Measurements from ENCODE around the gene CEACAM5.

Gene CEACAM5

GRCh38 chr19:41705393-41706174, 2.8 kb upstream of the CEACAM5 start (continued):
- TF ChIP-seq ZNF704 (tag by site-specific recombination; IDR thresholded peaks at IDR 0.05) (no peak), ZNF830 (tag by site-specific recombination; IDR thresholded peaks at IDR 0.05; ENCODE audit: low read depth) (no peak), ZNF521 (tag by site-specific recombination; IDR thresholded peaks at IDR 0.05) (no peak), REPIN1 (tag by site-specific recombination; IDR thresholded peaks at IDR 0.05; ENCODE audit: low read depth) (no peak), GLIS1 (tag by site-specific recombination; IDR thresholded peaks at IDR 0.05) (peak; percentile 25; the same call in 1 of the 2 replicates), ZNF529 (tag by site-specific recombination; IDR thresholded peaks at IDR 0.05; ENCODE audit: insufficient replicate concordance) (no peak), ZNF626 (tag by site-specific recombination; IDR thresholded peaks at IDR 0.05) (no peak), SALL2 (tag by site-specific recombination; IDR thresholded peaks at IDR 0.05; ENCODE audit: borderline replicate concordance) (no peak), ZSCAN30 (tag by site-specific recombination; IDR thresholded peaks at IDR 0.05) (no peak), ZNF366 (tag by site-specific recombination; conservative IDR thresholded peaks at IDR 0.05) (no peak)
- TF ChIP-seq, protein P1, sequence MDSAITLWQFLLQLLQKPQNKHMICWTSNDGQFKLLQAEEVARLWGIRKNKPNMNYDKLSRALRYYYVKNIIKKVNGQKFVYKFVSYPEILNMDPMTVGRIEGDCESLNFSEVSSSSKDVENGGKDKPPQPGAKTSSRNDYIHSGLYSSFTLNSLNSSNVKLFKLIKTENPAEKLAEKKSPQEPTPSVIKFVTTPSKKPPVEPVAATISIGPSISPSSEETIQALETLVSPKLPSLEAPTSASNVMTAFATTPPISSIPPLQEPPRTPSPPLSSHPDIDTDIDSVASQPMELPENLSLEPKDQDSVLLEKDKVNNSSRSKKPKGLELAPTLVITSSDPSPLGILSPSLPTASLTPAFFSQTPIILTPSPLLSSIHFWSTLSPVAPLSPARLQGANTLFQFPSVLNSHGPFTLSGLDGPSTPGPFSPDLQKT (IDR thresholded peaks at IDR 0.05; ENCODE audit: borderline replicate concordance, low read depth, low read length), result no peak

- ChIA-PET POLR2A (no interaction called here), CTCF (interaction anchor here (0.5 to 5.3 kb wide), 113 partner anchors 9 to 1549 kb away, joined by 3 to 121 read pairs (median 5); partner anchors contain the start of genes CEACAM3, CEACAM6, CEACAM7 and DMAC2)
- Histone ChIP-seq H3K27ac (ENCODE audit: extremely low read depth, low read depth, low read length) (no peak overlapping the region), H3K4me3 (ENCODE audit: low read depth, low read length) (peak overlapping the region; percentile 30), H3K4me1 (ENCODE audit: control insufficient read depth, insufficient read depth, low read length) (peaks cover 2% of the 10 kb centered on the region; the same call in 1 of the 2 replicates), H3K36me3 (ENCODE audit: control insufficient read depth in 2 of 2, insufficient read depth in 1 of 2, low read length in 2 of 2) (no peaks in the 10 kb centered on the region), H3K9me3 (ENCODE audit: control insufficient read depth, insufficient read depth, low read depth, low read length) (no peaks in the 10 kb centered on the region)
- TF ChIP-seq ZBTB20 (tag by site-specific recombination; IDR thresholded peaks at IDR 0.05), result peak; percentile 40; the same call in 1 of the 2 replicates
- TF ChIP-seq SP7 (tag by site-specific recombination; IDR thresholded peaks at IDR 0.05), result peak; percentile 86
- no peak for TF ChIP-seq ZNF350 (tag by site-specific recombination; IDR thresholded peaks at IDR 0.05)
- TF ChIP-seq SETDB1 (IDR thresholded peaks at IDR 0.05; ENCODE audit: insufficient read length, low read length), result no peak
- TF ChIP-seq ZNF366 (tag by site-specific recombination; conservative IDR thresholded peaks at IDR 0.05), result no peak
- TF ChIP-seq ZNF785 (tag by site-specific recombination; IDR thresholded peaks at IDR 0.05), result 0 out of 2 replicates have a peak, but pooled peaks have one; percentile 85
- TF ChIP-seq ZBTB17 (tag by site-specific recombination; IDR thresholded peaks at IDR 0.05), result peak; percentile 76
- peak; percentile 82 for TF ChIP-seq GLIS1 (tag by site-specific recombination; IDR thresholded peaks at IDR 0.05)
- peak; percentile 91 for TF ChIP-seq ZNF501 (tag by site-specific recombination; IDR thresholded peaks at IDR 0.05)
- TF ChIP-seq ZNF791 (tag by site-specific recombination; IDR thresholded peaks at IDR 0.05), result no peak
- TF ChIP-seq ZNF433 (tag by site-specific recombination; IDR thresholded peaks at IDR 0.05; ENCODE audit: low read depth), result no peak
- peak; percentile 88 for TF ChIP-seq ZBTB48 (tag by site-specific recombination; IDR thresholded peaks at IDR 0.05)
- peak; percentile 92 for TF ChIP-seq ZFP37 (tag by site-specific recombination; IDR thresholded peaks at IDR 0.05)
- peak; percentile 81 for TF ChIP-seq SP3 (tag by site-specific recombination; IDR thresholded peaks at IDR 0.05)
- peak; percentile 100 for TF ChIP-seq ZFHX2 (tag by site-specific recombination; conservative IDR thresholded peaks at IDR 0.05)
- TF ChIP-seq ZNF354C (tag by site-specific recombination; IDR thresholded peaks at IDR 0.05; ENCODE audit: borderline replicate concordance, low read depth), result no peak
- TF ChIP-seq, protein P2, sequence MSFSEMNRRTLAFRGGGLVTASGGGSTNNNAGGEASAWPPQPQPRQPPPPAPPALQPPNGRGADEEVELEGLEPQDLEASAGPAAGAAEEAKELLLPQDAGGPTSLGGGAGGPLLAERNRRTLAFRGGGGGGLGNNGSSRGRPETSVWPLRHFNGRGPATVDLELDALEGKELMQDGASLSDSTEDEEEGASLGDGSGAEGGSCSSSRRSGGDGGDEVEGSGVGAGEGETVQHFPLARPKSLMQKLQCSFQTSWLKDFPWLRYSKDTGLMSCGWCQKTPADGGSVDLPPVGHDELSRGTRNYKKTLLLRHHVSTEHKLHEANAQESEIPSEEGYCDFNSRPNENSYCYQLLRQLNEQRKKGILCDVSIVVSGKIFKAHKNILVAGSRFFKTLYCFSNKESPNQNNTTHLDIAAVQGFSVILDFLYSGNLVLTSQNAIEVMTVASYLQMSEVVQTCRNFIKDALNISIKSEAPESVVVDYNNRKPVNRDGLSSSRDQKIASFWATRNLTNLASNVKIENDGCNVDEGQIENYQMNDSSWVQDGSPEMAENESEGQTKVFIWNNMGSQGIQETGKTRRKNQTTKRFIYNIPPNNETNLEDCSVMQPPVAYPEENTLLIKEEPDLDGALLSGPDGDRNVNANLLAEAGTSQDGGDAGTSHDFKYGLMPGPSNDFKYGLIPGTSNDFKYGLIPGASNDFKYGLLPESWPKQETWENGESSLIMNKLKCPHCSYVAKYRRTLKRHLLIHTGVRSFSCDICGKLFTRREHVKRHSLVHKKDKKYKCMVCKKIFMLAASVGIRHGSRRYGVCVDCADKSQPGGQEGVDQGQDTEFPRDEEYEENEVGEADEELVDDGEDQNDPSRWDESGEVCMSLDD (tag by site-specific recombination; IDR thresholded peaks at IDR 0.05), result peak; percentile 60; the same call in 1 of the 2 replicates
- TF ChIP-seq KLF17 (tag by site-specific recombination; IDR thresholded peaks at IDR 0.05), result peak; percentile 86
- peak; percentile 76 for TF ChIP-seq KLF9 (tag by site-specific recombination; IDR thresholded peaks at IDR 0.05; ENCODE audit: low read depth)
- TF ChIP-seq KLF1 (tag by site-specific recombination; IDR thresholded peaks at IDR 0.05), result peak; percentile 94
- TF ChIP-seq GLIS2 (tag by site-specific recombination; IDR thresholded peaks at IDR 0.05), result peak; percentile 91
Observed at GRCh38 chr19:41706741-41707501, 1.5 kb upstream of the CEACAM5 start.

Data from HEK293 (cell line).